Caco-2 (cell line): ENCODE results near the gene SLIT3. TPM values are rescaled to one million over a fixed set of nuclear protein-coding genes. Genes with fewer than 3 reads are reported as not detected.

Experiments used
- BruUV-seq: library from RNA; stranded (reverse); fragments of 400-500 nt; replicated peaks from 2 replicates; lab custom pipeline; 2021; lab: Mats Ljungman, UMichigan
- CTCF ChIA-PET: fragments of 300-600 bp; sonication (Branson Sonifier 250); formaldehyde crosslinking; loops from one replicate; lab custom pipeline; 2022; ENCODE audit warnings: antibody characterized with exemption; lab: Charles Lee
- POLR2A ChIA-PET: fragments of 300-600 bp; sonication (Branson Sonifier 250); formaldehyde crosslinking; loops from one replicate; lab custom pipeline; 2022; ENCODE audit warnings: antibody characterized with exemption; lab: Charles Lee
- DNase-seq, 2 experiments: peaks; one replicate each; pipeline versions ENCODE4 v3.0.0 to v3.0.0-alpha.2; 2020 to 2022
- H3K27me3 ChIP-seq: replicated peaks from 2 replicates; pipeline ENCODE4 v1.6.0; 2011; ENCODE audit warnings: low read length; ENCODE audit not compliant: control insufficient read depth, insufficient read depth
- H3K36me3 ChIP-seq: 2 replicates; pipeline ENCODE4 v1.5.1; 2011; ENCODE audit warnings: low read length; ENCODE audit not compliant: control insufficient read depth, insufficient read depth
- H3K4me1 ChIP-seq: fragments of 250-450 bp; sonication (Bioruptor Pico); 2 replicates; pipeline ENCODE4 v1.5.1; 2020; ENCODE audit warnings: mild to moderate bottlenecking
- H3K4me3 ChIP-seq: 2 replicates; pipeline ENCODE4 v1.5.1; 2011; ENCODE audit warnings: low read depth, mild to moderate bottlenecking, control low read depth, low read length
- H3K9me3 ChIP-seq: fragments of 250-450 bp; sonication (Bioruptor Pico); 2 replicates; pipeline ENCODE4 v1.5.1; 2020; ENCODE audit warnings: mild to moderate bottlenecking, moderate library complexity
- H3K27ac Mint-ChIP-seq: one replicate; pipeline ENCODE4 v1.8.0; 2022; ENCODE audit warnings: mixed read lengths; ENCODE audit not compliant: unreplicated experiment
- H3K27me3 Mint-ChIP-seq: one replicate; pipeline ENCODE4 v1.8.0; 2022; ENCODE audit warnings: mixed read lengths; ENCODE audit not compliant: insufficient read depth, unreplicated experiment
- H3K36me3 Mint-ChIP-seq: one replicate; pipeline ENCODE4 v1.8.0; 2022; ENCODE audit warnings: mild to moderate bottlenecking, mixed read lengths; ENCODE audit not compliant: insufficient read depth, unreplicated experiment
- H3K4me1 Mint-ChIP-seq: one replicate; pipeline ENCODE4 v1.8.0; 2022; ENCODE audit warnings: low read depth, mixed read lengths; ENCODE audit not compliant: unreplicated experiment
- H3K4me3 Mint-ChIP-seq: one replicate; pipeline ENCODE4 v1.8.0; 2022; ENCODE audit warnings: mild to moderate bottlenecking, moderate library complexity, mixed read lengths; ENCODE audit not compliant: unreplicated experiment
- H3K9me3 Mint-ChIP-seq: one replicate; pipeline ENCODE4 v1.8.0; 2022; ENCODE audit warnings: mixed read lengths; ENCODE audit not compliant: unreplicated experiment
- CTCF ChIP-seq, 2 experiments: fragments of 200-600 bp in 1 of 2; IDR thresholded peaks; 1 replicate in 1 of 2; 2 replicates in 1 of 2; pipeline versions ENCODE4 v1.5.1 to v1.8.0; 2011 to 2022; ENCODE audit warnings: antibody characterized with exemption in 1 of 2, control low read depth in 1 of 2, inconsistent platforms in 1 of 2, low read depth in 1 of 2, low read length in 1 of 2, mild to moderate bottlenecking in 1 of 2, moderate library complexity in 1 of 2; ENCODE audit not compliant: insufficient read depth in 1 of 2, severe bottlenecking in 1 of 2, unreplicated experiment in 1 of 2
- intact Hi-C: fragments of 100-400 bp; cut with micrococcal nuclease; formaldehyde crosslinking; loops from one replicate; pipeline ENCODE4 v1.10.0; 2022; ENCODE audit not compliant: unreplicated experiment
- total RNA-seq: library from RNA; stranded (reverse); gene quantifications from 2 replicates; pipeline ENCODE4 v1.2.3, GENCODE V29; 2022

SLIT3 gene
- total RNA-seq, 1 experiment from 2014 or later, result 2.1 TPM

- CTCF ChIA-PET, result interaction anchor here (1.1 to 1.5 kb wide), 2 partner anchors 50 to 325 kb away, joined by 3 to 8 read pairs; no protein-coding TSS in a partner anchor
- no peaks in the 10 kb centered on the region for H3K27me3 ChIP-seq
- Mint-ChIP-seq H3K4me1 (peaks cover 61% of the 10 kb centered on the region), H3K4me3 (peak overlapping the region; percentile 39), H3K27ac (peak overlapping the region; percentile 83), H3K9me3 (no peaks in the 10 kb centered on the region), H3K27me3 (no peaks in the 10 kb centered on the region), H3K36me3 (peaks cover 10% of the 10 kb centered on the region)
- BruUV-seq, result no TSS peak
- intact Hi-C loops, result loop anchor here (1.0 to 2.0 kb wide), 4 partner anchors 50 to 326 kb away; no protein-coding TSS in a partner anchor
- no peaks in the 10 kb centered on the region for H3K9me3 ChIP-seq
- no peaks in the 10 kb centered on the region for H3K36me3 ChIP-seq
- TF ChIP-seq CTCF (IDR thresholded peaks at IDR 0.05; ENCODE audit: insufficient read depth in 1 of 2, low read depth in 1 of 2, low read length in 1 of 2, severe bottlenecking in 1 of 2, unreplicated experiment in 1 of 2), result no peak
- no peak overlapping the region for H3K4me3 ChIP-seq
- POLR2A ChIA-PET, result no interaction called here
- peak in 1 of 2 experiments; percentile 50 for DNase-seq
- peaks cover 70% of the 10 kb centered on the region for H3K4me1 ChIP-seq
Observed at GRCh38 chr5:169222934-169223594, 77.9 kb downstream of the SLIT3 start.

GRCh38 chr5:169221519-169221918, 79.4 kb downstream of the SLIT3 start:
- intact Hi-C loops, result no loop called here
- H3K27ac Mint-ChIP-seq, result peak overlapping the region; percentile 94
- H3K36me3 Mint-ChIP-seq, result peaks cover 10% of the 10 kb centered on the region
- no peaks in the 10 kb centered on the region for H3K9me3 ChIP-seq
- POLR2A ChIA-PET, result no interaction called here
- BruUV-seq, result no TSS peak
- H3K4me1 Mint-ChIP-seq, result peaks cover 67% of the 10 kb centered on the region
- H3K4me3 Mint-ChIP-seq, result no peak overlapping the region
- H3K36me3 ChIP-seq, result no peaks in the 10 kb centered on the region
- CTCF ChIA-PET, result no interaction called here
- H3K27me3 ChIP-seq, result no peaks in the 10 kb centered on the region
- H3K27me3 Mint-ChIP-seq, result no peaks in the 10 kb centered on the region
- no peaks in the 10 kb centered on the region for H3K9me3 Mint-ChIP-seq
- TF ChIP-seq CTCF (IDR thresholded peaks at IDR 0.05; ENCODE audit: insufficient read depth in 1 of 2, low read depth in 1 of 2, low read length in 1 of 2, severe bottlenecking in 1 of 2, unreplicated experiment in 1 of 2), result no peak
- DNase-seq, result no peak
- H3K4me3 ChIP-seq, result no peak overlapping the region
- H3K4me1 ChIP-seq, result peaks cover 86% of the 10 kb centered on the region

GRCh38 chr5:169219961-169220360, 81.0 kb downstream of the SLIT3 start:
- ChIA-PET POLR2A (no interaction called here), CTCF (interaction anchor here (1.7 kb wide), 1 partner anchor 54 kb away, joined by 5 read pairs; no protein-coding TSS in a partner anchor)
- Mint-ChIP-seq H3K36me3 (peaks cover 10% of the 10 kb centered on the region), H3K27me3 (no peaks in the 10 kb centered on the region), H3K4me1 (peaks cover 69% of the 10 kb centered on the region), H3K4me3 (peak overlapping the region; percentile 62), H3K9me3 (no peaks in the 10 kb centered on the region), H3K27ac (peak overlapping the region; percentile 94)
- Histone ChIP-seq H3K36me3 (no peaks in the 10 kb centered on the region), H3K4me1 (peaks cover 88% of the 10 kb centered on the region), H3K27me3 (no peaks in the 10 kb centered on the region), H3K4me3 (no peak overlapping the region), H3K9me3 (no peaks in the 10 kb centered on the region)
- no TSS peak for BruUV-seq
- intact Hi-C loops, result loop anchor here (1.0 to 2.0 kb wide), 6 partner anchors 29 to 233 kb away; no protein-coding TSS in a partner anchor
- no peak for TF ChIP-seq CTCF (IDR thresholded peaks at IDR 0.05; ENCODE audit: insufficient read depth in 1 of 2, low read depth in 1 of 2, low read length in 1 of 2, severe bottlenecking in 1 of 2, unreplicated experiment in 1 of 2)
- DNase-seq, result no peak
